ENCODE measurements around the gene ERP27.

ERP27 gene

DNA sequence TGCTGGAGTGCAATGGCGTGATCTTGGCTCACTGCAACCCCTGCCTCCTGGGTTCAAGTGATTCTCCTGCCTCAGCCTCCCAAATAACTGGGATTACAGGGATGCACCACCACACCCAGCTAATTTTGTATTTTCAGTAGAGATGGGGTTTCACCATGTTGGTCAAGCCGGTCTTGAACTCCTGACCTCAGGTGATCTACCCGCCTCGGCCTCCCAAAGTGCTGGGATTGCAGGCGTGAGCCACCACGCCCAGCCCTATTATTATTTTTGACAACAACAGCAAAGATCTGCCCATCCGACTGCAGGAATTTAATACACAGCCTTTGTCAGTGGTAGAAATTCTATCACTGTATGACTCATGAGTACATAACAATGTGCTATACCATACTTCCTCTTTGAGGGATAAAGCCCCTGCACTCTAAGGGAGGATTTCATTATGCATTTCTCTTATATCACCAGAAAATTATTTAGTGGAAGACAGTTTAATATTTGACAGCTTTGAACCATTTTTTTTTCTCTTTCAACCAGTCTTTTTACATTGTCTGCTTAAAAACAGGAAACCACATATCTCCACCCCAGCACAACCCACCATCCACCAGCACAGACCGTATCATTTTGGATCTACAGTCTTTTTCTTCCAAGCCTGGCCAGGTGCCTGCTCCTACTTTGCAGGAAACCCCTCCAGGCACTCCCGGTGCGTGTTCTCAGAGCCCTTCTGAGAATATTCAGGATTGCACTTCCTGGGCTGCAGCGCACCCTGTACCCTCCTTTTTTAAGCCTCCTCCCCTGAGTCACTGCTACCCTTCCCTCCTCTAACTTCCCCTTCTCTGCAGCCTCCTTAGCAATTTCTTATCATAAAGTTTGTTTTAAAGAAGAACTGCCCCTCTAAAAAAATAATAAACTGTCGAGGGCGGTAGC lies 22.5 kb upstream of the ERP27 start (continued):
- TF ChIP-seq ZNF350 (tag by site-specific recombination; IDR thresholded peaks at IDR 0.05) (no peak), ZNF133 (tag by site-specific recombination; IDR thresholded peaks at IDR 0.05) (no peak), ZNF792 (tag by site-specific recombination; IDR thresholded peaks at IDR 0.05) (no peak), ZNF280D (tag by site-specific recombination; IDR thresholded peaks at IDR 0.05) (no peak), ZNF776 (tag by site-specific recombination; IDR thresholded peaks at IDR 0.05; ENCODE audit: borderline replicate concordance) (no peak), HOXD13 (CRISPR knock-in tag; IDR thresholded peaks at IDR 0.05; ENCODE audit: borderline replicate concordance) (no peak), ZNF24 (tag by site-specific recombination; IDR thresholded peaks at IDR 0.05) (no peak)

DNA sequence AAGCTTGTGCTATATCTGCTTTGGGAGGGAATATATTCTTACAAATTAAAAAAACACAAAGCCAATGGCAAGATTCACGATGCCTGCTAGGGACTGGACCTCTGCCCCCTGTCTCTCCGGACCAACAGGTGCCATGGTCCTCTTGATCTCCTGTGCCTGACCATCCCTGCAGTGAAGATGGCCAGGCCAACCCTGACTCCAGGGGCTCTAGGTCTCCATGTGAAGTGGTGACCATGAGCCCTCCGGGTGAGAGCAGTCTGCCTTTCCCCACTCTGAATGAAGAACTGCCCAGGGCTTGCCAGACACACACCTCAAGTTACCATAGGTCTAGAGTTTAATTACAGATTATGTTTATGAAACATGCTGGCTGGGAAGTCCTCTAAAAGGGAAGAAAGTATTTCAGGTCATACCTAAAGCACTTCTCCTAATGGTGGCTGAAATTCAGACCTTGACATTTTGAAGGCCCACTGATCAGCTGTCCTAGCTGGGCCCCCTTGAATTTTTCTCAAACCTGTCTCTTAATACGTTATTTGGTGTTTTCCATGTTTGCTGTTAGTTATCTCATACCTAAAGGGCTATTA lies 21.7 kb upstream of the ERP27 start:
- ChIA-PET POLR2A (no interaction called here), CTCF (no interaction called here)
- H3K4me3 ChIP-seq (ENCODE audit: low read depth, low read length), result no peak overlapping the region
- H3K9me3 ChIP-seq (ENCODE audit: control insufficient read depth, insufficient read depth, low read depth, low read length), result no peaks in the 10 kb centered on the region
- no peaks in the 10 kb centered on the region for H3K36me3 ChIP-seq (ENCODE audit: control insufficient read depth in 2 of 2, insufficient read depth in 1 of 2, low read length in 2 of 2)
- H3K27ac ChIP-seq (ENCODE audit: extremely low read depth, low read depth, low read length), result no peak overlapping the region
- TF ChIP-seq HOXA7 (CRISPR knock-in tag; IDR thresholded peaks at IDR 0.05; ENCODE audit: borderline replicate concordance), result no peak
- no peaks in the 10 kb centered on the region for H3K4me1 ChIP-seq (ENCODE audit: control insufficient read depth, insufficient read depth, low read length)

DNA sequence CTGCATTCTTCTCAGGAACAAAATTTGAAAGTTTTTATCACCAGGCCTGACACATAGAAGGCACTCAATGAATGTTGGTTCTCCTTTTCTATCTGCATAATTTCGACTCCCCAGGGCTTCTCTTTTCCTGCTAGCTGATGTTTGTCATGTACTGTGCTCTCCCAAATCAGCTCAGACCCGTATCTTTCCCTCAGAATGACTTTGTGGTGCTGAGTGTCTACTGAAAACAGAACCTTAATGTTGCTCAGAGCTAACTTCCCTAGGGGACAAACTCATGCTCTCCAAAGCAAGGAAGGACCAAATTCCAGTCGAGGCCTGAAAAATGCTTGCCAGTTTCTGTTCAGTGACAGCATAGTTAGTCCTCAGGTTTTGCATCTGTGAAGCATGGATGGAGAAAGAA lies 21.1 kb upstream of the ERP27 start:
- CTCF ChIA-PET, result no interaction called here
- POLR2A ChIA-PET, result no interaction called here
- H3K9me3 ChIP-seq (ENCODE audit: control insufficient read depth, insufficient read depth, low read depth, low read length), result no peaks in the 10 kb centered on the region
- H3K4me1 ChIP-seq (ENCODE audit: control insufficient read depth, insufficient read depth, low read length), result no peaks in the 10 kb centered on the region
- H3K27ac ChIP-seq (ENCODE audit: extremely low read depth, low read depth, low read length), result no peak overlapping the region
- no peak for TF ChIP-seq ZNF184 (tag by site-specific recombination; IDR thresholded peaks at IDR 0.05)
- TF ChIP-seq FEZF1 (tag by site-specific recombination; IDR thresholded peaks at IDR 0.05), result no peak
- TF ChIP-seq ZNF114 (tag by site-specific recombination; IDR thresholded peaks at IDR 0.05), result no peak
- no peak for TF ChIP-seq ZNF571 (tag by site-specific recombination; IDR thresholded peaks at IDR 0.05)
- no peak for TF ChIP-seq ZNF292 (tag by site-specific recombination; IDR thresholded peaks at IDR 0.05; ENCODE audit: borderline replicate concordance, low read depth)
- TF ChIP-seq, protein P1, sequence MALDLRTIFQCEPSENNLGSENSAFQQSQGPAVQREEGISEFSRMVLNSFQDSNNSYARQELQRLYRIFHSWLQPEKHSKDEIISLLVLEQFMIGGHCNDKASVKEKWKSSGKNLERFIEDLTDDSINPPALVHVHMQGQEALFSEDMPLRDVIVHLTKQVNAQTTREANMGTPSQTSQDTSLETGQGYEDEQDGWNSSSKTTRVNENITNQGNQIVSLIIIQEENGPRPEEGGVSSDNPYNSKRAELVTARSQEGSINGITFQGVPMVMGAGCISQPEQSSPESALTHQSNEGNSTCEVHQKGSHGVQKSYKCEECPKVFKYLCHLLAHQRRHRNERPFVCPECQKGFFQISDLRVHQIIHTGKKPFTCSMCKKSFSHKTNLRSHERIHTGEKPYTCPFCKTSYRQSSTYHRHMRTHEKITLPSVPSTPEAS (tag by site-specific recombination; IDR thresholded peaks at IDR 0.05), result no peak
- no peak for TF ChIP-seq ZNF791 (tag by site-specific recombination; IDR thresholded peaks at IDR 0.05)
- TF ChIP-seq ZFP37 (tag by site-specific recombination; IDR thresholded peaks at IDR 0.05), result no peak
- no peak for TF ChIP-seq MYNN (tag by site-specific recombination; IDR thresholded peaks at IDR 0.05; ENCODE audit: borderline replicate concordance)
- no peaks in the 10 kb centered on the region for H3K36me3 ChIP-seq (ENCODE audit: control insufficient read depth in 2 of 2, insufficient read depth in 1 of 2, low read length in 2 of 2)
- H3K4me3 ChIP-seq (ENCODE audit: low read depth, low read length), result no peak overlapping the region

All from HEK293 (cell line).